Stimulated activated CD8-positive, alpha-beta memory T cell treated with anti-CD3 and anti-CD28 coated beads, Interleukin-4, amount 100 ng/mL, for 4 hours (primary cell): ENCODE measurements around the gene TMED7.
A peak's percentile ranks its signal among the peaks of the same experiment; 100 is the strongest.

Experiments used
- DNase-seq, 2 donors: peaks; one replicate each; pipeline ENCODE4 v3.0.0-alpha.2; 2020; ENCODE audit warnings: low read depth in 2 of 2, low spot score in 1 of 2

TMED7 gene

GRCh38 chr5:115627295-115627865 lies 1.5 kb upstream of the TMED7 start:
- DNase-seq = no peak

GRCh38 chr5:115626445-115626823 lies 598 bp upstream of the TMED7 start:
- no peak for DNase-seq

- DNase-seq = no peak
Measured at GRCh38 chr5:115624994-115625393, 842 bp downstream of the TMED7 start.

- no peak for DNase-seq
Measured at GRCh38 chr5:115623658-115624057, 2.2 kb downstream of the TMED7 start.

GRCh38 chr5:115621365-115621900 lies 4.4 kb downstream of the TMED7 start:
- no peak for DNase-seq

GRCh38 chr5:115616892-115617291 lies 8.9 kb downstream of the TMED7 start:
- no peak for DNase-seq

- no peak for DNase-seq
Measured at GRCh38 chr5:115616472-115616871, 9.4 kb downstream of the TMED7 start.

GRCh38 chr5:115611873-115612272 lies 14.0 kb downstream of the TMED7 start:
- DNase-seq = no peak

GRCh38 chr5:115607935-115608334 lies 17.9 kb downstream of the TMED7 start:
- no peak for DNase-seq

GRCh38 chr5:115605436-115605835 lies 20.4 kb downstream of the TMED7 start:
- DNase-seq = no peak

GRCh38 chr5:115602591-115603125 lies 23.2 kb downstream of the TMED7 start:
- no peak for DNase-seq

GRCh38 chr5:115601701-115602590 lies 23.9 kb downstream of the TMED7 start, which contains the start of gene TICAM2:
TSS of gene TICAM2 (minus strand) at chr5:115602479. CDS start at chr5:115581256, 21,223 bp downstream.
- DNase-seq = peak in 1 of 2 donors; percentile 3

- DNase-seq = no peak
Measured at GRCh38 chr5:115600766-115601165, 25.1 kb downstream of the TMED7 start.

GRCh38 chr5:115599924-115600323 lies 25.9 kb downstream of the TMED7 start:
- no peak for DNase-seq

- no peak for DNase-seq
Measured at GRCh38 chr5:115599502-115599901, 26.3 kb downstream of the TMED7 start.

GRCh38 chr5:115594128-115595047 lies 31.4 kb downstream of the TMED7 start:
- DNase-seq = no peak

GRCh38 chr5:115589043-115589442 lies 36.8 kb downstream of the TMED7 start:
- no peak for DNase-seq

- no peak for DNase-seq
Measured at GRCh38 chr5:115588640-115589039, 37.2 kb downstream of the TMED7 start.

GRCh38 chr5:115586525-115587146 lies 39.2 kb downstream of the TMED7 start:
- DNase-seq = no peak

GRCh38 chr5:115585265-115585664 lies 40.6 kb downstream of the TMED7 start:
- no peak for DNase-seq
